Measurements from ENCODE around the gene FAM149A.

DNA sequence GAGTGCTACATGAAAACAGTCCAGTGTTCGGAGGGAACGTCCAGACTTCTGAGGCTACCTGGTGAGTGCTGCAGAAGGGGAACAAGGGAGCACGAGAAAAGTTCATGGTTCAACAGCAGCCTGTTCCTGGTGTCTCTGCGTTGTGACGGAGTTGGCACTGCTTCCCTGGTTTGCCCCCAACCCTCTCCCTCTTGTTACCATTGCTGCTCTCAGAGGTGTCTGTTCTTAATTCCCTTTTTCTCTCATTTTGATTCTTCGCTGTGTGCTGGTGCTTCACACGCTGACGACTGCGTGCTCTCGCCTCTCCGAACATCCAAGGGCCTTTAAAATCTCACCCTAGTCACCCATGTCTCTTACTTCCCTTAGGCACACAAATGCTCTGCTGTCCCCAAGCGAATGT, 1.6 kb upstream of the FAM149A start:
- TF ChIP-seq, protein P1, sequence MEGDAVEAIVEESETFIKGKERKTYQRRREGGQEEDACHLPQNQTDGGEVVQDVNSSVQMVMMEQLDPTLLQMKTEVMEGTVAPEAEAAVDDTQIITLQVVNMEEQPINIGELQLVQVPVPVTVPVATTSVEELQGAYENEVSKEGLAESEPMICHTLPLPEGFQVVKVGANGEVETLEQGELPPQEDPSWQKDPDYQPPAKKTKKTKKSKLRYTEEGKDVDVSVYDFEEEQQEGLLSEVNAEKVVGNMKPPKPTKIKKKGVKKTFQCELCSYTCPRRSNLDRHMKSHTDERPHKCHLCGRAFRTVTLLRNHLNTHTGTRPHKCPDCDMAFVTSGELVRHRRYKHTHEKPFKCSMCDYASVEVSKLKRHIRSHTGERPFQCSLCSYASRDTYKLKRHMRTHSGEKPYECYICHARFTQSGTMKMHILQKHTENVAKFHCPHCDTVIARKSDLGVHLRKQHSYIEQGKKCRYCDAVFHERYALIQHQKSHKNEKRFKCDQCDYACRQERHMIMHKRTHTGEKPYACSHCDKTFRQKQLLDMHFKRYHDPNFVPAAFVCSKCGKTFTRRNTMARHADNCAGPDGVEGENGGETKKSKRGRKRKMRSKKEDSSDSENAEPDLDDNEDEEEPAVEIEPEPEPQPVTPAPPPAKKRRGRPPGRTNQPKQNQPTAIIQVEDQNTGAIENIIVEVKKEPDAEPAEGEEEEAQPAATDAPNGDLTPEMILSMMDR (IDR thresholded peaks at IDR 0.05), result no peak
- TF ChIP-seq POLR2A (IDR thresholded peaks at IDR 0.05), result no peak
- TF ChIP-seq EP300 (IDR thresholded peaks at IDR 0.05), result no peak

All from tibial nerve (tissue), 4 donors.